ENCODE measurements around the gene MGARP.
A peak's percentile ranks its signal among the peaks of the same experiment; 100 is the strongest.

The MGARP gene

GRCh38 chr4:139243448-139244365 is 36.3 kb downstream of the MGARP start:
- peak; percentile 71 for DNase-seq

GRCh38 chr4:139242511-139243051 is 37.4 kb downstream of the MGARP start:
- DNase-seq, result no peak

GRCh38 chr4:139241784-139242151 is 38.3 kb downstream of the MGARP start:
- no peak for DNase-seq

GRCh38 chr4:139241086-139241783 is 38.8 kb downstream of the MGARP start:
- no peak for DNase-seq

GRCh38 chr4:139239127-139239772 is 40.8 kb downstream of the MGARP start:
- no peak for DNase-seq

GRCh38 chr4:139234253-139234652 is 45.8 kb downstream of the MGARP start:
- no peak for DNase-seq

- DNase-seq, result peak; percentile 69
Measured at GRCh38 chr4:139229534-139230039, 50.4 kb downstream of the MGARP start.

- DNase-seq, result peak; percentile 71
Measured at GRCh38 chr4:139227729-139228404, 52.2 kb downstream of the MGARP start.

- peak; percentile 77 for DNase-seq
Measured at GRCh38 chr4:139223682-139224317, 56.2 kb downstream of the MGARP start.

GRCh38 chr4:139222215-139222614 is 57.8 kb downstream of the MGARP start:
- no peak for DNase-seq

GRCh38 chr4:139221687-139222086 is 58.3 kb downstream of the MGARP start:
- no peak for DNase-seq

- no peak for DNase-seq
Measured at GRCh38 chr4:139219450-139220055, 60.5 kb downstream of the MGARP start.
